Stimulated activated CD8-positive, alpha-beta memory T cell treated with anti-CD3 and anti-CD28 coated beads, Interleukin-15, amount 100 ng/mL, for 1 hour (primary cell): ENCODE data around the gene GPRC5A.

Source experiments
- DNase-seq: peaks from one replicate; pipeline ENCODE4 v3.0.0-alpha.2; 2020; ENCODE audit warnings: low read depth

The GPRC5A gene

GRCh38 chr12:12909995-12910420 is 18.6 kb downstream of the GPRC5A start:
- no peak for DNase-seq

- DNase-seq, result no peak
Observed at GRCh38 chr12:12912711-12913110, 21.3 kb downstream of the GPRC5A start.

GRCh38 chr12:12915656-12916055 is 24.3 kb downstream of the GPRC5A start:
- DNase-seq, result no peak

GRCh38 chr12:12916135-12916944 is 25.0 kb downstream of the GPRC5A start:
- peak; percentile 72 for DNase-seq

DNA sequence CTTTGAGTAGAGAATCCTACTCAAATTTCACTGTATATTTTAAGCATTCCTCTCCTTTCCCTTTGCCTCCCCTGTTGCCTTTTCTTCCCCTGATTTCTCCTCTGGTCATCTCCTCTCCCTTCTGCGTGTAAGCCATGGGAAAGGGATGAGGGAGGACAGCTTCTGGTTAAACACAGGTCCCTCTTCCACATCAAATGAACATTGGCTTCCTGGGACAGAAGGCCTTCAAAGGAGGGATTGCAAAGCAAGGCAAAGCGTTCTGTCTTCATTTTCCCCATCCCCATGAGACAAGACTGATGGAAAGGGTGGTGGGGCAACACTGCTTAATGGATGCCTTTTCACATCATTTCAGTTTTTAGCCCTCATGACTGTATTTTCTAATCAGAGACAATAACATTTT is 26.2 kb downstream of the GPRC5A start:
- DNase-seq, result no peak

DNA sequence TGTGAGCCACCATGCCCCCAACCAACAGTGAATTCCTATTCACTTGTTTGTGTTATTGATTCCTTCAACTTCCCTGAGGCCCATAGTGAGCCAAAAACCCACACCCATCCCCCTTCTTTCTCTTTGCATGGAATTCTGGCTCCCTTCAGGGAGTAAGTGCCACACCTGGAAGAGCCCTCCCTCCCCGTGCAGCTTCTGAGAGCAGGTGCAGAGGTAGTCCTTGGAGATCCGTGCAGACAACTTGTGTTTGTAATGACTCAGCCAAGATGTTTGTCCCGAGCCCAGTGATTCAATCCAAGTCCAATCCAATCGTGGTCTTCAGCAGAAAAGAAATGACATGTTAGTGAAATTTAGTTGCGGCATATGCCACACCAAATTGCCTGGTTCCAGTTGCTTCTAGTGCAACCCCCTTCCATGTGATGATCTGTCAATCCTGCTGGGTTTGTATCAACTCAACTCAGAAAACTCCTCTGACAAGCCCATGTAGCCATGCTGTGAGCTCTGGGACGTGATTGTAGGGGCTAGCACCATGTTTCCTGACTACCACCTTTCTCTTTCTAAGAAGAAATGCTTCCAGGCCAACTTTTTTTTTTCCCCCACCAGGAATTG is 27.5 kb downstream of the GPRC5A start:
- DNase-seq, result no peak

DNA sequence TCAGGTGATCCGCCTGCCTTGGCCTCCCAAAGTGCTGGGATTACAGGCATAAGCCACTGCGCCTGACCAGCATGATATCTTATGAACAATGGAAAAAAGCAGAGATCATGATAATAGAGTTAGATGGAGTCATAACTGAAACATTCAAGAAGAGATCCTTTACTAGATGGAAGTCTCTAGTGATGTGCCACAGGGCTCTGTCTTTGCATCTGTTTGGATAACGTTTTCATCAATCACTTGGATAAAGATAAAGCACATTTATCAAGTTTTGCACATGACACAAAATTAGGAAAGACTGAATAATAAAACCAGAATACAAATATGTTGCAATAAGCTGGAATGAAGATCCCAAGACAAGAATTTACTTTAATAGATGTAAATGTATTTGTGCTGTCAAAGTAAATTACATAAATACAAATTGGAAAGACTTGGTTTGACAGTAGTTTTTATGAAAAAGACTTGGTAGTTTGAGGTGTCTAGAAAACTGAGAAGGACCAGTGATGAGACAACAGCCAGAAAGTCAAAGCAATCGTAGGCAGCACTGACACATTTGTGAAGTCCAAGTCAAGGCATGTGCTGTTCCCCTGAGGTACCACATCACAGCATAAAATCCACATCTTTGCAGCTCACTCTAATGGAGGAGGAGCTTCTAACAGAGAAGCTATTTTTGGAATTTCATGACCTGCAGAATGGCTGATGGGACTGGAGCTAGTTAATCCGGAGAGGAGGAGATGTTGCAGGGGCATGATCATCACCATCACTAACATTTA is 28.5 kb downstream of the GPRC5A start:
- no peak for DNase-seq

GRCh38 chr12:12922191-12922616 is 30.8 kb downstream of the GPRC5A start:
- no peak for DNase-seq

DNA sequence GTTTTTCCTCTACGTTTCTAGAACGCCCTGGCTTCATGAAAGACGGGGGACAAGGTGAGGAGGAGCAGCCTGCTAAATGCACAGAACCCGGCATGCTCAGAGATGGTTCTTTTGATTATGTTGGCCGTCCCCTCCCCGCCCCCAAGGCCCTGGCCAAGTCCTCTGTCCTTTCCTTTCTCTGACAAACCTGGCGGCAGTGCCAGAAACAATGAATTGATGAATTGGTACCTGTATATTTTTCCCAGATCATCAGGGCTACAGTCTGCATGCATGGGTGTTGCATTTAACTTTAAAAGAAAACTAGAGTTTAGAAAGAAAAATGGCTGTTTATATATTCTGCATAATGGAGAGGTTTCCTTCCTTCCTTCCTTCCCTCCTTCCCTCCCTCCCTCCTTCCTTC is 31.6 kb downstream of the GPRC5A start:
- no peak for DNase-seq

GRCh38 chr12:12924169-12924568 is 32.8 kb downstream of the GPRC5A start:
- DNase-seq, result no peak

GRCh38 chr12:12925388-12925787 is 34.0 kb downstream of the GPRC5A start:
- no peak for DNase-seq

DNA sequence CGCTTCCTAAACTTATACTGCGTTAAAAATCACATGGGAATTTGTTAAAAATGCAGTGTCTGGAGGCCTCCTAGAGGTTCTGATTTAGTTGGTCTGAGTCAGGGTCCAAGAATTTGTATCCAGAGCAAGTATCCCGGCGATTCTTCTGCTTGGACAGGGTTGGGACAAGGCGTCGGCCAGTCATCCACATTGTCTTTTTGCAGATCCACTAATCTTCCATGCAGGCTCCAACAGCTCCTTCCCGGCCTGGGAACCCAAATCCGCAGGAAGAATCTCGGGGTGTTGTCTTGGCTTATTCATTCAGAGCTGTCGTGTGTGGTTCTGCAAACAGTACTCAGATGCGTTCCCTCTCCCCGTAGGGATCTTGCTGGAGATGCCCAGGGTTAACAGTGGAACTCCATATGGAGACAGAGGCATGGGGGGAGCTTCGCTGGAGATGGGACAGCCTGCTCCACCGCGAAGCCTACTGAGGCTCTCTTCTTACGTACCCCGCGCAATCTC is 35.3 kb downstream of the GPRC5A start:
- no peak for DNase-seq

- no peak for DNase-seq
Observed at GRCh38 chr12:12927211-12928079, 36.1 kb downstream of the GPRC5A start.

GRCh38 chr12:12929696-12930095 is 38.3 kb downstream of the GPRC5A start:
- DNase-seq, result no peak

DNA sequence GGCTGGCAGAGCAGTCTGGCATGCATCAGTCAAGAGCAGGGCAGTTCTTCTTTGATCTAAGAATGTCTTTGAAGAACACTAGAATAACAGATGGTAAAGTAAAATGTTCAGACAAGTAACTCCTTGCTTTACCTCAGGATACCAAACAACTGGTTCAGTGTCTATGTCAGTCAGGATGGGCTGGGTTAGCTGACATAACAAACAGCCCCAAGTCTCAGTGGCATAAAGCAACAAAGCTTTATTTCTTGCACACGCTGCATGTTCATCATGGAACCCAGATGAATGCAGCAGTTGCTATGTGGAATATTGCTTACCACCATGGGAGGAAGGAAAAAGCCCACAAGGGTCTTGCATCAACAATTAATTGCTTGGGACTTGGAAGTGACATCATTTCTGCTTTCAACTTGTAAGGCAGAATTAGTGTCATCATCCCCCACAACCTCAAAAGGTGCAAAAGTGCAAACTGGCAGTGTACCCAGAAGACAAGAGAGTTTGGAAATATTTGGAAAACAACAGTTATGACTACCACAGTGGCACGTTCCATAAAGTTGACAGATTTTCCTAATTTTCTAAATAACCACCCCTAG is 39.4 kb downstream of the GPRC5A start:
- DNase-seq, result no peak

- DNase-seq, result no peak
Observed at GRCh38 chr12:12933742-12934141, 42.4 kb downstream of the GPRC5A start.

DNA sequence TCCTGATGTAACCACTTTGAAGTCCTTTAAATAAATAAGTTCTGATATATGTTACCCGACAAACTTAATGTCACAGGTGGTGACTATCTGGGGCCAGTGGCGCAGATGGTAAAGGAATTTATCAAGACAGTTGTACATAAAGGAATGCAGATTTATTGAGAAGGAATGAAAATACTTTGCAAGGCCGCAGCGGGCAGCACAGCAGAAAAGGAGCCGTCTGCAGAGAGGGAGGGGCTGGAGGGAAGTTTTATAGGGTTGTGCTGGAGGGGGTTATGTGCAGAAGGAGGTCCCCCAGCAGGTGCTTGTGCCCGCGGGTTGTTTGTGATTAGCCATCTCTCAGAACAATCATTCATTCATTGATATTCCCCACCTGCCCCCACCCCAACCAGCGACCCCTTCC is 43.2 kb downstream of the GPRC5A start:
- no peak for DNase-seq

DNA sequence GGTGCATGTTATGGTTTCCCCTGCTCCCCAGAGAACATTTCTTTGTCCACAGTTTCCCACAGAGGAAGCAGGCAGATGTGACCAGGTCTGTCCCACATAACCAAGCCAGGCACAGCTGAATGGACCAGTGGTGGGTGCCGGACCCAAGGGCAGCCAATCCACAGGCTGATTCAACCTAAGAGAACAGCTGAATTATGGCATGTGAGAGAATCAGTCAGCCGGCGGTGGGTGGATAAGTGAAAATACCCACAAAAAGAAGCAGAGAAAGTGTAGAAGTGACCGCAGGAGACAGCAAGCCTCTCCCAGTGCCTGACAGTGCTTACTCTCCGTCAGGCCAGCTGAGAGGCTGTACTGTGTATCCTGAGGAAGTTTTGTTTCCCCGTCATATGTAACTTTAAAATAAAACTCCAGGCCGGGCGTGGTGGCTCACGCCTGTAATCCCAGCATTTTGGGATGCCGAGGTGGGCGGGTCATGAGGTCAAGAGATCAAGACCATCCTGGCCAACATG is 45.7 kb downstream of the GPRC5A start:
- no peak for DNase-seq

DNA sequence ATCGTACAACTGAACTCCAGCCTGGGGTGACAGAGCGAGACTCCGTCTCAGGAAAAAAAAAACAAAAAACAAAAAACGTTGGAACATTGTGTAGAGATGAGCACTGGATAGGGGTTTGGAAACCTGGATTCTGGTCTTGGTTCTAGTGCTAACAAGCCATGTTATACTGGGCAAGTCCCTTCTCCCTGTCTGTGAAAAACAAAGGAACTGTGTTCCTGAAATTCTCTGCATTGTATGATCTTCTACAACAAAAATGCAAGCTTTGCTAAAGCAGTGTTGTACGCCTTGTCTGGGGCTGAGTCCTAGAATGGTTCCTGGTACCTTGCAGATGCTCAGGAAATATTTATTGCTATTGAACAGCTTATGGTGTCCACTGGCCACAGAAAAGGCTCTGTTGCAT is 47.2 kb downstream of the GPRC5A start:
- DNase-seq, result no peak

GRCh38 chr12:12939888-12940287 is 48.5 kb downstream of the GPRC5A start:
- no peak for DNase-seq
